ENCODE data around the gene CCNE1.
"Not testable (repeated sequence)": the region's sequence is repeated elsewhere in the genome, so short reads cannot be mapped to it uniquely, and the experiment has no call there.

Gene CCNE1

DNA sequence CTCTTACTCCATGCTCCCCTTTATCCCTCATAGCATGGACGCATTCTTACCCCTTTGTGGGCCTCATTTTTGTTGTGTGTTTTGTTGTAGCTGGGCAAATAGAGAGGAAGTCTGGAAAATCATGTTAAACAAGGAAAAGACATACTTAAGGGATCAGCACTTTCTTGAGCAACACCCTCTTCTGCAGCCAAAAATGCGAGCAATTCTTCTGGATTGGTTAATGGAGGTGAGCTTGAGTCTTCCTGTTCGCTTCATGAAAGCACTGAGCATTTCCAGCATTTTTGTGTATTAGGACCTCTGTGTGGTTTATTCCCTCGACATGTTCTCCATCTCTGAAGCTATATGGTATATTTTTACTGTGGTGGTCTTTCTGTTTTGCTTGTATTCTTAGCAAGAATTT is 5.5 kb downstream of the CCNE1 start:
- H3K27ac Mint-ChIP-seq = no peak overlapping the region
- H3K9me3 Mint-ChIP-seq = no peaks in the 10 kb centered on the region
- H3K4me3 Mint-ChIP-seq = no peak overlapping the region
- DNase-seq = no peak
- no peaks in the 10 kb centered on the region for H3K27me3 Mint-ChIP-seq
- peaks cover 83% of the 10 kb centered on the region for H3K36me3 Mint-ChIP-seq (ENCODE audit: low read depth)
- H3K4me1 Mint-ChIP-seq (ENCODE audit: low read depth) = peaks cover 12% of the 10 kb centered on the region

DNA sequence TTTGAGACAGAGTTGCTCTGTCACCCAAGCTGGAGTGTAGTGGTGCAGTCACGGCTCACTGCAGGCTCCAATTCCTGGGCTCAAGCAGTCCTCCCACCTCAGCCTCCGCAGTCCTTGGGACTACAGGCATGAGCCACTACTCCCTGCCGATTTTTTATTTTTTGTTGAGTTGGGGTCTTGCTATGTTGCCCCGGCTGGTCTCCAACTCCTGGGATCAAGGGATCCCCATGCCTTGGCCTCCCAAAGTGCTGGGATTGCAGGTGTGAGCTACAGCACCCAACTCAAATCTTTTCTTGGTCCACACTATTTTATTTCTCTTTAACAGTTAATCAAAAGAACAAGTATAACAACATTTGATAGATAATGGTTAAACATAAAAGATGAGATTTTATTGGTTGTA is 7.5 kb downstream of the CCNE1 start:
- Mint-ChIP-seq H3K4me3 (no peak overlapping the region), H3K4me1 (ENCODE audit: low read depth) (peaks cover 5% of the 10 kb centered on the region), H3K36me3 (ENCODE audit: low read depth) (peaks cover 85% of the 10 kb centered on the region), H3K9me3 (no peaks in the 10 kb centered on the region), H3K27me3 (no peaks in the 10 kb centered on the region), H3K27ac (no peak overlapping the region)
- DNase-seq = no peak

DNA sequence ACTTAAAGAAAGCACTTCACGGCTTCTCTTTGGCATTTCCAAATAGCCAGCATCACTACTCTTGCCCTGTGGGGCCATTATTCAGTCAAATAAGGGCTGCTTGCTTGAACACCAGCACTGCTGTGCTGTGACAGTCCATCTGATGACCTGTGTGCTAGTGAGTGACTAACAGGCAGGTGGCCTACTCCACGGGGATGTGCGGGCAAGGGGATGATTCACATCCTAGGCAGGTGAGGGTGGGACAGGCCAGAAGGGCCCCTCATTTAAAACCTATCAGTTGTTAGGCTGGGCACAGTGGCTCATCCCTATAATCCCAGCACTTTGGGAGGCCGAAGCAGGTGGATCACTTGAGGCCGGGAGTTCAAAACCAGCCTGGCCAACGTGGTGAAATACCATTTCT is 8.2 kb downstream of the CCNE1 start:
- Mint-ChIP-seq H3K36me3 (ENCODE audit: low read depth) (peaks cover 83% of the 10 kb centered on the region), H3K4me1 (ENCODE audit: low read depth) (peaks cover 4% of the 10 kb centered on the region), H3K4me3 (no peak overlapping the region), H3K27me3 (no peaks in the 10 kb centered on the region), H3K9me3 (no peaks in the 10 kb centered on the region), H3K27ac (no peak overlapping the region)
- no peak for DNase-seq

DNA sequence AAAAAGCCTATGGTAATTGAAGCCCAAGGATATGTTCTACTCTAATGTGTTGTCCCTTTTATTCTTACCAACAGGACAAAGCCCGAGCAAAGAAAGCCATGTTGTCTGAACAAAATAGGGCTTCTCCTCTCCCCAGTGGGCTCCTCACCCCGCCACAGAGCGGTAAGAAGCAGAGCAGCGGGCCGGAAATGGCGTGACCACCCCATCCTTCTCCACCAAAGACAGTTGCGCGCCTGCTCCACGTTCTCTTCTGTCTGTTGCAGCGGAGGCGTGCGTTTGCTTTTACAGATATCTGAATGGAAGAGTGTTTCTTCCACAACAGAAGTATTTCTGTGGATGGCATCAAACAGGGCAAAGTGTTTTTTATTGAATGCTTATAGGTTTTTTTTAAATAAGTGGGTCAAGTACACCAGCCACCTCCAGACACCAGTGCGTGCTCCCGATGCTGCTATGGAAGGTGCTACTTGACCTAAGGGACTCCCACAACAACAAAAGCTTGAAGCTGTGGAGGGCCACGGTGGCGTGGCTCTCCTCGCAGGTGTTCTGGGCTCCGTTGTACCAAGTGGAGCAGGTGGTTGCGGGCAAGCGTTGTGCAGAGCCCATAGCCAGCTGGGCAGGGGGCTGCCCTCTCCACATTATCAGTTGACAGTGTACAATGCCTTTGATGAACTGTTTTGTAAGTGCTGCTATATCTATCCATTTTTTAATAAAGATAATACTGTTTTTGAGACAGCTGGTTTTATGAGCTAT is 12.0 kb downstream of the CCNE1 start:
- no peak for DNase-seq
- Mint-ChIP-seq H3K36me3 (ENCODE audit: low read depth) (peaks cover 63% of the 10 kb centered on the region), H3K4me1 (ENCODE audit: low read depth) (no peaks in the 10 kb centered on the region), H3K27me3 (no peaks in the 10 kb centered on the region), H3K4me3 (no peak overlapping the region), H3K9me3 (no peaks in the 10 kb centered on the region), H3K27ac (no peak overlapping the region)

DNA sequence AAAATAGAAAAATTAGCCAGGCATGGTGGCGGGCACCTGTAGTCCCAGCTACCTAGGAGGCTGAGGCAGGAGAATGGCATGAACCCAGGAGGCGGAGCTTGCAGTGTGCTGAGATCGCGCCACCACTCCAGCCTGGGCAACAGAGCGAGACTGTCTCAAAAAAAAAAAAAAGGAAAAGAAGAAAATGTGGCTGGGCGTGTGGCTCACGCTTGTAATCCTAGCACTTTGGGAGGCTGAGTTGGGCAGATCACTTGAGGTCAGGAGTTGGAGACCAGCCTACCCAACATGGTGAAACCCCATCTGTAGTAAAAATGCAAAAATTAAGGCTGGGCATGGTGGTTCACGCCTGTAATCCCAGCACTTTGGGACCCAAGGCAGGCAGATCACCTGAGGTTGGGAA is 13.5 kb downstream of the CCNE1 start:
- H3K4me1 Mint-ChIP-seq (ENCODE audit: low read depth); H3K27me3 Mint-ChIP-seq; H3K4me3 Mint-ChIP-seq; DNase-seq; H3K27ac Mint-ChIP-seq; H3K9me3 Mint-ChIP-seq: not testable (repeated sequence)
- peaks cover 48% of the 10 kb centered on the region for H3K36me3 Mint-ChIP-seq (ENCODE audit: low read depth)

DNA sequence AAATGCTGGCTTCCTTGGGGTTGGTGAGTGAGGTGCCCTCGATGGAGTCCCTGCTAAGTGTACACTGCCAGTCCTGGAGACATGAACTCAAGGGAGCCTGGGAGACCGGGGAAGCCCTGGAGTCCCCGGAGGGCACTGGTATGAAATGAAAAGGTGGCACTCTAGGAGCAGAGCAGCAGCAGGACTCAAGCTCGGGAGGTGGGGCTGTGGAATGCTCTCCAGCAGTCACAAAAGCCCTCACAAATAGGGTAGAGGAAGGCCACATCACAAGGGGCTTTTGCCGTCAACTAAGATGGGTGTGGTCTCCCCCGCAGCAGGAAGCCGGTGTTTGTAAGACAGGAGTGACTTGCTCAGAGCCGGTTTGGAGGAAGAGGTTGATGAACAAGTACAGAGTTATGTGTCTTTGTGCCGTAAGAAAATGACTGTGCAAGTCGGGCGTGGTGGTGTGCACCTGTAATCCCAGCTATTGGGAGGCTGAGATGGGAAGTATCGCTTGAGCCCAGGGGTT is 19.3 kb downstream of the CCNE1 start:
- no peaks in the 10 kb centered on the region for H3K27me3 Mint-ChIP-seq
- H3K4me1 Mint-ChIP-seq (ENCODE audit: low read depth) = peaks cover 54% of the 10 kb centered on the region
- H3K36me3 Mint-ChIP-seq (ENCODE audit: low read depth) = no peaks in the 10 kb centered on the region
- DNase-seq = peak; percentile 69
- peak overlapping the region; percentile 92 for H3K27ac Mint-ChIP-seq
- no peaks in the 10 kb centered on the region for H3K9me3 Mint-ChIP-seq
- peak overlapping the region; percentile 66 for H3K4me3 Mint-ChIP-seq

DNA sequence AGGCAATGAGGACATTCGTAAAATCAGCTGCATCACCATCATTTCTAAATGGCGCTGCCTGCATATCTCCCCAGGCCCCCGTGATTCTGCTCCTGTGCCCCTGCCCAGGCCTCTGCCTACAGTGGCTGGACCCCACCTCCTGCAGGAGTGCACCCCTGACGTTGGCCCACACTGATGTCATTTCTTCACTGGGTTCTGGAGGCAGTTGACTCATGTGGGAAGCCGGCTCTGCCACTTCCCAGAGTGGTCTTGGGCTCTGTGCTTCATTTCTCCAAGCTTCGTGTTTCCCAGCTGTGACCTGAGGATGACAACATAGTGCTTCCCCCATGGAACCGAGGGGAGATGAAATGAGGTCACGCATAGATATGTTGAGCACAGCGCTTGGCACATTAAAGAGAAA is 19.9 kb downstream of the CCNE1 start:
- peak overlapping the region; percentile 92 for H3K27ac Mint-ChIP-seq
- H3K9me3 Mint-ChIP-seq = no peaks in the 10 kb centered on the region
- no peak for DNase-seq
- no peaks in the 10 kb centered on the region for H3K27me3 Mint-ChIP-seq
- peak overlapping the region; percentile 66 for H3K4me3 Mint-ChIP-seq
- H3K36me3 Mint-ChIP-seq (ENCODE audit: low read depth) = no peaks in the 10 kb centered on the region
- H3K4me1 Mint-ChIP-seq (ENCODE audit: low read depth) = peaks cover 59% of the 10 kb centered on the region

DNA sequence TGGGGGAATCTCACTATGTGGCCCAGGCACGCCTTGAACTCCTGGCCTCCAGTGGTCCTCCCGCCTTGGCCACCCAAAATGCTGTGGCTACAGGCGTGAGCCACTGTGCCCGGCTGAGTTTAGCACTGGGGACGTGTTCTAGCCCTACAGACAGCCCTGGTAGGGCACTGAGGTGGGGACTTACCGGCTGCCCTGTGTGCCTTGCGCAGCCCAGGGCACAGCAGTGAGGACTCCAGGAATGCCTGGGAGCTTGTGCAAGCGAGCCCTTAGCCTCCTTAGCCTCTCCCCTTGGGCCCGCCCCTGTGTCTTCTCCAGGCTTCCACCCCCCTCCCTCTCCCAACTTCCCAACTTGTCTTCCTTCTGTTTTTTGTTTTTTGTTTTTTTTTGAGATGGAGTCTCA is 21.0 kb downstream of the CCNE1 start:
- DNase-seq = no peak
- no peaks in the 10 kb centered on the region for H3K9me3 Mint-ChIP-seq
- H3K4me3 Mint-ChIP-seq = no peak overlapping the region
- no peaks in the 10 kb centered on the region for H3K36me3 Mint-ChIP-seq (ENCODE audit: low read depth)
- H3K27ac Mint-ChIP-seq = peak overlapping the region; percentile 44
- H3K4me1 Mint-ChIP-seq (ENCODE audit: low read depth) = peaks cover 71% of the 10 kb centered on the region
- H3K27me3 Mint-ChIP-seq = no peaks in the 10 kb centered on the region

DNA sequence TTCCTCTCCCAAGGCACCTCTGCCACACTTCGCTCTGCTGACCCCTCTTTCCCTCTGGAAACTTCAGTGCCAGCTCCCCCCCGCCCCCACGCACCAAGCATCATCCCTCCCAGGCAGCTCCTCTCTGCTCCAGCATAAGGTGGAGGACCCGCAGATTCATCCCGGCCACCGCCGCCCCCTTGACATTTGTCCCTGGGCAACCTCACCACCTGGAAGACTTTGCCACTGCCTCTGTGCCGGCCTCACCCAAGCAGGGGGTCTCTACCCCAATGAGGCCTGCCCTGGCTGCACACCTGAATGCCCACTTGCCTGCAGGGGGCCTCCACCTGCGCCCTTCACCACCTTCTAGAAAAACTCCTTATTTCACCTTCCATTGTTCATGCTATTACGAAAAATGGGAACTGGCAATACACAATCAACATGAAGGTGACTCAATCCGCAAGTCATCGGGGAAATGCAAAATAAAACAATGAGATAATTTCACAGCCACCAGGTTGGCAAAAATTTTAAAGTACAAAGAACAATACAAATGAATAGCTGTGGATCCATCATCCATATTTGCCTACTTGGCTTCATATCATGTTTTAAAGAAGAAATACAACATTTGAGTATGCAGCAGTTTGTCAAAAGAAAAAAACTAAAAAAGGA is 21.9 kb downstream of the CCNE1 start:
- Mint-ChIP-seq H3K27ac (no peak overlapping the region), H3K4me3 (no peak overlapping the region), H3K36me3 (ENCODE audit: low read depth) (no peaks in the 10 kb centered on the region), H3K4me1 (ENCODE audit: low read depth) (peaks cover 76% of the 10 kb centered on the region), H3K9me3 (no peaks in the 10 kb centered on the region), H3K27me3 (no peaks in the 10 kb centered on the region)
- DNase-seq = no peak

DNA sequence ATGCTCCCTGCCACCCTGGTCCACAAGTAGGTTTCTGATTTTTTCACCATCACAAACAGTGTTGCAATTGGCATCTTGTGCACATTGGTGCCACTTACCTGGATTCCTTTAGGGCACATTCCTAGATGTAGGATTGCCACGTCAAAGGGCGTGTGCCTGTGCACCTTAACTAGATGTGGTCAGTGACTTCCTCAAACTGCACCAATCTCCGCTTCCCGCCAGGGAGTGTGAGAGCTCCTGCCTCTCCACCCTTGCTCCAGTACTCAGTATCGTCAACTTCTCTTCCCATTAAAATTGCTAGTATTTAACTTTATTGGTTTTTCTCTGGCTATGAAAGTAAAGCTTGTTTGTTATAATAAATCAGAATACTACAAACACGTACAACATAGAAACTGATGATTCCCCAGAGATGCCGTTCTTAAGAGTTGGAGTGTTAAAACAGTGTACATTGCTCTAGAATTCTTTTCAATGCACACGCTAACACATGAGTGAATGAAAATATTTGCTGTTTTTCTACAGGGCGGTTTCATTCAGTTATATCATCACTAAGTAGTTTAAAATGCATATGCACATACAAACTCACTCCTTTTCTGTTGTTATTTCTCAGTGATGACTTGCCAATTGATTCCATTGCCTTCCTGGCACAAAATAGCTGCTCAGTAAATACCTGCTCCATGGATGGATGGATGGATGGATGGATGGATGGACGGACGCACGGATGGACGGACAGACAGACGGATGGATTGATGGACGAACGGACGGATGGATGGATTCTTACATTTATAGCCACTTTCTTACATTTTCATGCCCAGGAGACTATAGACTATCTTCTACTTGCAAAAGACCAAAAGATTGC is 23.4 kb downstream of the CCNE1 start:
- Mint-ChIP-seq H3K9me3 (no peaks in the 10 kb centered on the region), H3K27me3 (no peaks in the 10 kb centered on the region), H3K27ac (no peak overlapping the region), H3K4me1 (ENCODE audit: low read depth) (peaks cover 74% of the 10 kb centered on the region), H3K4me3 (no peak overlapping the region), H3K36me3 (ENCODE audit: low read depth) (no peaks in the 10 kb centered on the region)
- DNase-seq = no peak

DNA sequence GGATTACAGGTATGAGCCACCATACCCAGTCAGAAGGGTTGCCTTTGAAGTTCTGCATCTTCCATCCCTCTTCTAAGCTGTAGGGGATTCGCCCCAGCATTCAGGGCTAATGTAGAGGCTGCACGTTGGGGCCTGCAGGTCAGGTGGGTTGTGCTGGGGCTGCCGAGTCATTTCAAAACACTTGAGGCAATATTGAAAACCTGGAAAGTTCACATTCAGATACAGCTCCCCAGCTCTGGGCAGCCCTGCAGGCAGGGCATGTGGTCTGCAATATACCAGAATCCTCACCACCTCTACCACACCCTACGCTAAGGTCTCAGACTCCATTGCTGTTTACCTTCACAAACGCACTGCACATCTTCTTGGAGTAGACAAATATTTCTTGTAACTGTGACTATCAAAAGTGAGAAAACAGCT is 24.6 kb downstream of the CCNE1 start:
- Mint-ChIP-seq H3K9me3 (no peaks in the 10 kb centered on the region), H3K36me3 (ENCODE audit: low read depth) (no peaks in the 10 kb centered on the region), H3K4me1 (ENCODE audit: low read depth) (peaks cover 62% of the 10 kb centered on the region), H3K27me3 (no peaks in the 10 kb centered on the region), H3K27ac (peak overlapping the region; percentile 98), H3K4me3 (peak overlapping the region; percentile 74)
- DNase-seq = peak; percentile 46

DNA sequence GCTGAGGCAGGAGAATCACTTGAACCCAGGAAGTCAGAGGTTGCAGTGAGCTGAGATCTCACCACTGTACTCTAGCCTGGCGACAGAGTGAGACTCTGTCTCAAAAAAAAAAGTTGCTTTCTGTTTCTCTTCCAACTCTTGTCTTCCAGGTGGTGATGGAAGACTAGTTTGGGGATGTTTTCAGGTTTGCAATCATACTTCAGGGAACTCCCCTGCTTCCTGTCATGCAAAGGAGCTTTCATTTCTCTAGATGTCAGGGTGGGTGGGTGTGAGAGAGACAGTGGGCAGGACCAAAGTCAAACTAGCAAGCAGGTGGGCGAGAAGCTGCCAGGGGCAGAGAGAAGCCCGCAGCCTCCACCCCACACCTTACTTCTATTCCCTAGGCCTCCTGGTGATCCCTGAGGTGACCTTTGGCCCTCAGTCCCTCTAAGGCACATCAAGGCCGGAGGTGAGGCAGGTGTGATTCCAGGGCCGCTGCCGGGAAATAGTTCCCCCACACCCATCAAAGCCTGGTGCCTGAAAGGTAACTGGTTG is 25.7 kb downstream of the CCNE1 start:
- Mint-ChIP-seq H3K36me3 (ENCODE audit: low read depth) (no peaks in the 10 kb centered on the region), H3K4me3 (peak overlapping the region; percentile 74), H3K4me1 (ENCODE audit: low read depth) (peaks cover 54% of the 10 kb centered on the region), H3K27ac (peak overlapping the region; percentile 98), H3K27me3 (no peaks in the 10 kb centered on the region), H3K9me3 (no peaks in the 10 kb centered on the region)
- peak; percentile 69 for DNase-seq

DNA sequence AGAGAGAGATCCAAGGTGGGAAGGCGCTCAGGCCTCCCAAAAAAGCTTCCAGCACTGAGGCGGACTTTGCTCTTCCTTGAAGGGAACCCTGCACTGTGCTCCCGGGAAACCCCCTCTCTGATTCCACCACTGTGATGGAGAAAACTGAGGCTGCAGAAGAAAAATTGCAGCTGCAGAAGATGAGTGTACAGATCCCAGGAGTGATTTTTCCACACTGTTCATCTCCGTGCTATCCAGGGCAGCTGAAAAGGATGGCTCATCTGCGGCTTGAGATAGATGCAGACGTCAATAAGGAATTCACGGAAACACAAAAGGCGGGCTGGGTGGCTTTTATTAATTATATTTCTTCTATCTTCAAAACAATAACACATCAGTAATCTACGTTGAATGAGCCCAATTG is 26.2 kb downstream of the CCNE1 start:
- Mint-ChIP-seq H3K9me3 (no peaks in the 10 kb centered on the region), H3K27ac (peak overlapping the region; percentile 98), H3K27me3 (no peaks in the 10 kb centered on the region), H3K36me3 (ENCODE audit: low read depth) (no peaks in the 10 kb centered on the region), H3K4me3 (no peak overlapping the region), H3K4me1 (ENCODE audit: low read depth) (peaks cover 51% of the 10 kb centered on the region)
- DNase-seq = no peak

DNA sequence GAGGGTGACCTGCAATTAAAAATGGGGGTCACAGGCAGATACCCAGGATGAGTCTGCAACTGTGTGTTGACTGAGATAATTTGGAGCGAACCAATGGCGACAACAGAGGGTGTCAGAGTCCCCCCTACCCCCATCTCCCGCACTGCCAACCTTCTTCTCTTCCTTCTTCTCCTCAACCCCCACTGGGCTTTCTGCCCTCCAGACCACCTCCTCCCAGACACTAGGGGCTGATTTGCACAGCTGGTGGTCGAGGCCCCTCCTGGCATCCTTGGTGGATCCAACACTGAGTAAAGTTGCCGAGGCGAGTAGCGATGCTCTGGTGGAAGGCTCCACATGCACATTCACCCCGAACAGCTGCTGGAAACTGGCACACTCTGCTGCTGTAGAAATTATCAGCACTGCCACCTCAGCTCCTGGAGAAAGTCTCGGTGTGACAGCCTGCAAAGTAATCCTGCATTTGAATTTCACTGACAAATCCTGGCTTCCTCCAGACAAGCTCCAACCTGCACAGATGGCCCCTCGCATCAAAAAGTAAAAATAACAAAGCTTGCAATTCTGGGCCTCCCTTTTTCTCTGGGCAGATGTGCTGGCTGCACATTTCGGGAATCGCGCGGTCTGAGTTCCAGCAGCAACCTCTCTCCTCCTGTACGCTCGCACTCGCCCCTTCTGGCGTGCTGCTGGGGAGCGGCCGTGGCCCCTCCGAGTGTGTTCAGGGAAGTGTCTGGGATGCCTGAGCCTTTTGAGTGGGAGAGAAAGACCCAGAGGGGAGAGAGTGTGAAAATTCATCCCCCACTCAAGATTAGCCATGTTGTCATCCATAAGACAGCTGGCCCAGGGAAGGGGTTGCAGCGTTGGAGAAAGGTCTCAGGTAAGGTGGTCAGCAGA is 28.5 kb downstream of the CCNE1 start:
- H3K4me1 Mint-ChIP-seq (ENCODE audit: low read depth) = peaks cover 41% of the 10 kb centered on the region
- H3K27ac Mint-ChIP-seq = no peak overlapping the region
- peaks cover 4% of the 10 kb centered on the region for H3K36me3 Mint-ChIP-seq (ENCODE audit: low read depth)
- no peak for DNase-seq
- H3K4me3 Mint-ChIP-seq = no peak overlapping the region
- H3K27me3 Mint-ChIP-seq = no peaks in the 10 kb centered on the region
- no peaks in the 10 kb centered on the region for H3K9me3 Mint-ChIP-seq
